Measurements from ENCODE around the gene DMD.
"Not testable (repeated sequence)": the region's sequence is repeated elsewhere in the genome, so short reads cannot be mapped to it uniquely, and the experiment has no call there.

Gene DMD

DNA sequence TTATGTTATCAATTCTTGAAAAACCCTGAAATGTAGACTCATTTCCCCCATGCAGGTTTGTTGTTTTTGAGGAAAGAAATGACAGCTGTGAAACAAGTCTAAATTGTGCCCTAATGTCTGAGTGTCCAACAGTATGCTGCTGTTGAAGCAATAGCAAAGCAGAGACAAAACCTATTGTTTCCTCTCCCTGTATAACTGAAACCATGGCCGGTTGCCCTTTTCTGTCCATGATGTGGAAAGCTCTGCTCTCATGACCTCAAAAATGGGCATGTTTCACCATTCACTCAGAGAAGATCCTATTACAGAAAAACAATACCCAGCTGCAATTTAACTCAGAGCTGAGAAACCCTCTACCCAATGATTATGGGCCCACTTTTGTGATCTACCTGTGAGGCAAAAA, 1826.9 kb downstream of the DMD start:
- in situ Hi-C loops (cut with MboI; ENCODE audit: low sequenced_read_pairs), result no loop called here

DNA sequence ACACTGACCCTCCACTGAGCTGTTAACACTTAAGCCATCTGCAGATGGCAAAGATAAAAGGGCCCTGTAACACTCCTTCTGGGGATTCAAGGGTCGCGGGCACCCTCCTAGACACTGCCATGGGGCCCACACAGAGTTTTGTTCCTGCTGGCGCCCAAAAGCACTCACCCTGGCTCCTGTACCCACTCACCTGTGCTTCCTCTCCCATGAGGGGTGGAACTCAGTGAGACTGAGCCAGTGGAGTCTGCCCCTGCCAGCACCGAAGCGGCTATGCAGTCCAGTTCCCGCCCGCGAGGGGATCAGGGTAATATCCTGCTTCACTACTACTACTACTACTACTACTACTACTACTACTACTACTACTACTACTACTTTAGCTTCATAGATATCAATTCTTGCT, 1827.4 kb downstream of the DMD start:
- in situ Hi-C loops (cut with MboI; ENCODE audit: low sequenced_read_pairs), result no loop called here

DNA sequence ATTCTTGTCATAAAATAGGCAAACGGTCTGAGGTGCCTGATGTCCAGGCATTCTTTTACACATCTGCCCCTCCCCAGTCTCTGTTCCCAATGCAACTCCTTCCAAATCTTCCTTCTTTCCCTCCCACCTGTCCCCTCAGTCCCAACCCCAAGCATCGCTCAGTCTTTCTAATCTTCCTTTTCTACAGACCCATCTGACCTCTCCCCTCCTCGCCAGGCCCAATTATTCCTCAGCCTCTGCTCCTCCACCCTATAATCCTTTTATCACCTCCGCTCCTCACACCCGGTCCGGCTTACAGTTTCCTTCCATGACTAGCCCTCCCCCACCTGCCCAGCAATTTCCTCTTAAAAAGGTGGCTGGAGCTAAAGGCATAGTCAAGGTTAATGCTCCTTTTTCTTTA, 1832.4 kb downstream of the DMD start:
- in situ Hi-C loops (cut with MboI; ENCODE audit: low sequenced_read_pairs), result not testable (repeated sequence)

- in situ Hi-C loops (cut with MboI; ENCODE audit: low sequenced_read_pairs), result not testable (repeated sequence)
These were observed 1833.5 kb downstream of the DMD start for GRCh38 chrX:31377821-31378220.

DNA sequence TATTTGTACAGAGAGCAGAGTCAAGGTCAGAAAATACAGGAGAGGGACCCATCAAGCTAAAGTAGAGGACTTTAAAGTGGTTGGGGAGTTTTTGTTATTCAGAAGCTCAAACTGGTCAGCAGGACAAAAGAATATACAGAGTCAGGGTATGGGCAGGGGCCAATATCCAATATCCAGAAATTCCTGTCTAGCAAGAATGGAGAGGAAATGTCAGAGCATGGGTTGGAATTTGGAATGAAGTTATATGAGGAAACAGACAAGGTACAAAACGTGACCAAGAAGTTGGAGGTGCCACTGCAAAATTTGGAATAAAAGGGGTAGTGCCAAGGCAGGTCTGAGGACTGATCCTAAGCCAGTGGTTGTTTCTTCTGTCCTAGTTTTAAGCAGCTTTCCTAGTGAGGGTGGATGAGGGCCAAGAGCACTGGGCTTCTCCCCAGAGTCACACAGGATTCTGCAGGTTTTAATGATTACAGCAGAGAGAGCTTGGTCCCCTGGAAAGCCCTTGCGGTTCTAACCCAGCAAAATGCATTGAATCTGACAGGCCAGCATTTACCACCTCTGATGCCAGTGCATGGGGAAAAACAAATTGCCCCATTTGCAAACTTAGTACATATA, 1834.8 kb downstream of the DMD start:
- in situ Hi-C loops (cut with MboI; ENCODE audit: low sequenced_read_pairs), result no loop called here

DNA sequence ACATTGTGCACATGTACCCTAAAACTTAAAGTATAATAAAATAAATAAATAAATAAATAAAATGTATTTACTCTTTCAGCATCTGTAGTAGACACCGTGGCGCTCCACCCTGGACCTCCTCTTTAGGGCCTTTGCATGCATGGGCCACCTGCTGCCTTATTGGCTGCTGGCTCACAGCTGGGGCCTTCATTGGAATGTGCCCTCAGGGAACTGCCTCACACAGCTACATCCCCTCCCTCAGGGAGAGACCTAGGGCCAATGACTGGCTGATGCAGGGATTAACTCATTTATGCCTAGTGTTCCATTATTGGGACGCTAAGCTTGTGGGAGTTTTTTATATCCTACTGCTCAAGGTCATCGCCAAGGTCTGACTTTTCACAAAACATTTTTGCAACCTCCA, 1836.6 kb downstream of the DMD start:
- in situ Hi-C loops (cut with MboI; ENCODE audit: low sequenced_read_pairs), result no loop called here

DNA sequence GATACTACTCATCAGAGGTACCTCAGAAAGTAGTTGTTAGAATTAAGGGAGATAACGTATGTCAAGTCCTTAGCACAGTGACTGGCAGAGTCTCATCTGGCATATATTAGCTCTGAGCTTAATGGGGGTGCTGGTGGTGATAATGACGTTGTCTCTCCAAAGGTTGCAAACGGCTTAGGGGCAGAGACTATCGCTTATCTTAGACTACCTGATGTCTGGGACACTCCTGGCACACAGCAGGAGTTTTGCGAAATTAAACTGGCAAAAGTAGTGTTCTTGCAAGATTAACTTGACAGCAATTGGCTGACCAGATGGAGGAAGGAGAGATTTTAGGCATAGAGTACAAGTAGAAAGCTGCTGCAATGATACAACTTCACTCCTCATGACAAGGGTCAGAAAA, 1839.4 kb downstream of the DMD start:
- in situ Hi-C loops (cut with MboI; ENCODE audit: low sequenced_read_pairs), result no loop called here

DNA sequence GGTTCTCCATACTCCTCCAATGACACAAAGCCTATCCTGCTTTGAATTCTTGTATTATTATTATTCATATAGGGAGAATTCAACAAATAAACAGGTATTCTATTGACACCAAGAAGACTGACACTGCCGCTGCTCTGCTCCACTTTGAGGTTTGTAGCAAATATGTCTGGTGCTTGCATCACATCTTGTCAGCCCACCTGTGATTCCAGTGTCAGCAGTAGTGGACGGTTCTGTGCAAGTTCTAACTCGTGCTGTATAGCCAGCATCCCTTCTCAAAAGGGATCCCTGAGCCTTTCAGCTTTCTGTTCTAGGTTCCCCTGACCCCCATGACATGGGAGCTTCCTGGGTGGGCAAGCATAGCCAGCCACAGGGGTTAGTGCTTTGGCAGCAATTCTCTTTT, 1843.5 kb downstream of the DMD start:
- in situ Hi-C loops (cut with MboI; ENCODE audit: low sequenced_read_pairs), result no loop called here

GRCh38 chrX:31366041-31366440, 1845.3 kb downstream of the DMD start:
- in situ Hi-C loops (cut with MboI; ENCODE audit: low sequenced_read_pairs), result no loop called here

DNA sequence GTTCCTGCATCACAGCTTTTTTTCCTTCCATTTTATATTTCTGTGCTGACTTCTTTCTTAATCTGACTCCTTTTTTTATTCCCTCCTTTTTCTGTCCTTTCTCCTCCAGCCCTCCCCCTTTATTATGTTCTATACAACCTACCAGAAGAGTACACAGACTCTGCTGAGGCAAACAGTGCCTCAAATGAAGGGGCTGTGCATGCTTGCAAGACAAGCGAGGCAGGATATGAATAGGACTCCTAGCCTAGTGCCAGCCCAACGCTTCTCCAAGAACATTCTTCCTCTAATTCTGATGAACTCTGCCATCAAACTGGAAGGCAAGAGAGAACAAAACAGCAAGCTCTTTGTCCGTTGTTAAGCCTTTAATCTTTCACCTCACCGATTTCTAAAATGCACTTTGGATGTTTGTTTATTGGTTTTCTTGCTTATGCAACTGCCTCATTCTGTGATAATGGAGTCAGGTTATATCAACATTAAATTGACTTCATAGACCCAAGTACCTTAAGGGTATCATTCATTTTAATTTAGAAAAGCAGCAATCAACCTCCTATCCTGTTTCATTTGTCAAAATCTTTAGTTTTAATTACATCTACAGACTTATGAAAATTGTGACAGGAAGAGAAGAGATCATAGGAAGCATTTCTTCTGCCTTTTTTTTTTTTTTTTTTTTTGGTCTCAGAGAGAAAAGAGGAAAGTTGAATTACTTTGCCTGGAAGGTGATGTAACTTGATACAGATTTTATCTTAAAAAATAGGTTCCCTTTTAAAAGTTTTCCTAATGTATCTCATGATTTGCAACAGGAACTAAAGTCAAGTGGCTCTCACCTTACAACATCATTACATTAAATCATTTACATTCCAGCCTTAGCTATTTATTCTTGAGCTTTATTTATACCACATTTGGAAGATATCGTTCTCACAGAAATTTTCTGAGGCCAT, 1854.8 kb downstream of the DMD start:
- in situ Hi-C loops (cut with MboI; ENCODE audit: low sequenced_read_pairs), result no loop called here

- in situ Hi-C loops (cut with MboI; ENCODE audit: low sequenced_read_pairs), result no loop called here
These were observed 1856.0 kb downstream of the DMD start for GRCh38 chrX:31355206-31355955.

DNA sequence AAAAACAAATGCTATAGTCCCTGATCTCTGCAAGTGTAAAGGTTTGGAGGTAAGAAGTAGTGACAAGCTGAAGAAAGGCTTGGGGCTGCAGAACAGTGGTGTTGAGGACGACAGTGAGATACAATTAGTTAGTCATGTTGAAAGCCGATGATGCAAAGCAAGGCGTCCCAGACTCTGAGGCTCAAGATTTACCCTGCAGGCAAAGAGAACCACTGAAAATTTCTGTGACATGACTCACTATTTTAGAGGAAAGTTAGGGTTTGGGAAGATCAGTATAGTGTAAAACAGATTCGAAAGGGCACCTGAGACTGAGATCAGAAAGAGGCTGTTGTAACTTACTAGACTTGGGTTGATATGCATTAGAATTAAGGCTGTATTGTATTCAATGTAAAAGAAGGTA, 1858.3 kb downstream of the DMD start:
- in situ Hi-C loops (cut with MboI; ENCODE audit: low sequenced_read_pairs), result no loop called here

DNA sequence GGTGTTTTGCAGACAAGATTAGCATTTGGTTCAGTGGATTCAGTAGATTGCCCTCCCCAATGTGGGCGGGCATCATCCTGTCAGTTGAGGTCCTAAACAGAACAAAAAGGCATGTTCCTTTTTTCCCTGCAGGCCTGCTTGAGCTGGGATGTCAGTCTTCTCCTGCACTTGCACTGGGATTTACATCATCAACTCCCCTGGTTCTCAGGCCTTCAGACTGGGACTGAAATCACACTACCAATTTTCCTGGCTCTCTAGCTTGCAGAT, 1860.6 kb downstream of the DMD start:
- in situ Hi-C loops (cut with MboI; ENCODE audit: low sequenced_read_pairs), result no loop called here

DNA sequence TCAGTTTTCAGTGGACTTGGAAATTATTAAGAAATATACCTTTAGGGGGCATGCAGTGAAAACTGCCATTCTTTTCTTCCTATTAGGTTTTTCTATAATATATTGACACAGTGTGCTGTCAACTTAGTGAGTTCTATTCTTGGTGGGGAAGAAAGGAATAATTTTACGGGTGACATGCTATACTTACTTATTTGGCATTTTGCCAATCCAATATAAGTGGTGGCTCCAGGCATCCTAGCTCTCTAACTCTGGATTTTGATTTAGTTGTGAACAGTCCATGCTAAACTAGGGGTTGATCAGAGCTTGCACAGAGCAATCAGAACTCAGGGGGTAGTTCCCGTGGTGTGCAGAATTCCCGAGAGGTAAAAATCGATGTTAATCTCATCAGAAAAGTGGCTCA, 1861.8 kb downstream of the DMD start:
- in situ Hi-C loops (cut with MboI; ENCODE audit: low sequenced_read_pairs), result no loop called here

DNA sequence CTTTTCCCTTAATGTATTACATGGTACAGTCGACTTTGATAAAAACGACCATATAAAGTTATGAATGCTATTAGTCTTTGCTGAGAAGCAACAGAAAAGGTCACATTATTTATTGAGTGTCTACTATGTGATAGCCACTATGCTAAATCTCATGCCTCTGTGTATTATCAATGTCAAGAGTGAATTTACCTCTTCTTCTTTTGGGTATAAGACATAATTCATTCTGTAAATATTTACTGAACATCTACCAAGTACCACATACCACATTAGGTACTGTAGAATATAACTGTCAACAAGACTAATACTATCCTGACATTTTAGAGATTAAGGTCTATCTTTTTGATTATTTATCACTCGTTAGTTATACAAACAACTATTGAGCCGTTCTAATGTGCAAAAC, 1870.8 kb downstream of the DMD start:
- in situ Hi-C loops (cut with MboI; ENCODE audit: low sequenced_read_pairs), result no loop called here

DNA sequence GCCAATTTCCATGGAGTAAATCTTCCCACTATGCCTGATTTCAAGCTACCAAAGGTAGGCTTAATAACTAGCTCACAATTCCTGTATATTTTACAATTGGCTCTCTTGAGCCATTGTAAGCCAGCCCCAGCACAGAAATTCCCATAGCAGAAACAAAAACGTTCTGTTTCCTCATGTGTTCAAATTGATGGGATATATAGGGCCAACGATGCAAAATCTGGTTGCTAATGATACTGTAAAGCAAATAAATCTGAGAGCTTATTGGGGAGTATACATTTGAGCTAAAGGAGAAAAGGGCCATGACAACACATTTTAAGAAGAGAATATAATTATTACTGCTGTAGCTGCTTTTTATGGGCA, 1872.4 kb downstream of the DMD start:
- in situ Hi-C loops (cut with MboI; ENCODE audit: low sequenced_read_pairs), result no loop called here

GRCh38 chrX:31337332-31337731, 1874.0 kb downstream of the DMD start:
- in situ Hi-C loops (cut with MboI; ENCODE audit: low sequenced_read_pairs), result no loop called here

DNA sequence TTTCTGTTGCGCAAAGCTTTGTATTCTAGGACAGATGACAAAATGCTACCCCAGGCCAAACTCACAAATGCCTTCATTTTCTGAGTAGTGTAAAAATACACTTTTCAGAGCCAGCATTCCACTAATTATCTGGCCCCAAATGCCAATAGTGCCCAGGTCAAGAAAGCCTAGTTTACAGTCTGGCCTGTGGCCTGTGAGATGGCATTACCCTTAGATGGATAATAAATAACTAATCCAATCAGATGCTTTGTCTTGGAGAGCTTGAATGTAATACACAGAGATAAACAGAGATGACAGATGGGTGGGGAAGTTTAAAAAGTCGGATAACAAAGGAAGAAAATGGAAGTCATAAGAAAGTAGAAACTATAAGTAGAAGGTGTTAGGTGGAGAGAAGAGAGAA, 1874.9 kb downstream of the DMD start:
- in situ Hi-C loops (cut with MboI; ENCODE audit: low sequenced_read_pairs), result no loop called here

DNA sequence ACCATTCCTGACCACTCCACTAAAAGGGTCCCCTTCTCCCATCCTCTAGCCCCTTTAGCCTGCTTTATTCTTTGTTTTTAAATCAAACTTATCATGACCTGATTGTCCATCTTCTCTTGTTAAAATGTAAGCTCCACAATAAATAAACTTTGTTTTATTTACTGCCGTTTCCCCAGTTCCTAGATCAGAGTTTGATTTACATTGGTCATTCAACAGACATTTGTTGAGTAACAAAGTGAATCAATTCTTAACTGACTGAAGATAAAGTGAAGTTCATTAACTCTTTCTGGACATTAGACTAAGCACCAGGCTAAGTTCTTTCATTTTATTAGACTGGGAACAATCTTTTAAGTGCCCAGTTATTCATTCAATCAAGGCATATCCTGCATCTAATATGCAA, 1876.4 kb downstream of the DMD start:
- in situ Hi-C loops (cut with MboI; ENCODE audit: low sequenced_read_pairs), result no loop called here

DNA sequence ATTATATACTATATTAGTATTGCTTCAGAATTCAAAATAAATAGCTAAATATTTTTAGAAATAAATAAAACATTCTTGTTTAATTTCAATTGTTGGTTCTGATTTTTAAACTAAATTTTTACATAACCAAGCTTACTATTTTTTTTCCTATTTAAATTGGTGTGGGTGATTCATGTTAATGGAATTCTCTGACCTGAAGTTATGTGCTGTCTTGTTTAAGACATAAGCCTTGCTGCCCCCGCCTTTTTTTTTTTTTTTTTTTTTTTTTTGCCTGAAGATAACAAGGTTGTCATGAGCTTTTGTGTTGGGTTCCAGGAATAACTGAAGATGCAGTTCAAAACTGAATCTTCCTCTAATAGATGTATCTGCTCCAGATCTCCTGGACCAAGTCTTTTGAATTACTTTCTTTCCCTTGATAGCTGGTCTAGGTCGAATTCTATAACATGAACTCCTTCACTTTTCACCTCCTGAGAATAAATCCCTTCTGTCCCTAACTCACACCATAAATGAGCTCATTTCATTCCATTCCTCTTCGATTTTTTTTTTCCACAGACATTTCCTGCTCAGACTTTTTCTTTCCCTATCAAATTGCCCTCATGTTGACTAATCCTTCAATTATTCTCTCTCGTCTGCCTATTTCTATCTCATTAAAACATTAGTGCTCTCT, 1878.1 kb downstream of the DMD start:
- in situ Hi-C loops (cut with MboI; ENCODE audit: low sequenced_read_pairs), result no loop called here

DNA sequence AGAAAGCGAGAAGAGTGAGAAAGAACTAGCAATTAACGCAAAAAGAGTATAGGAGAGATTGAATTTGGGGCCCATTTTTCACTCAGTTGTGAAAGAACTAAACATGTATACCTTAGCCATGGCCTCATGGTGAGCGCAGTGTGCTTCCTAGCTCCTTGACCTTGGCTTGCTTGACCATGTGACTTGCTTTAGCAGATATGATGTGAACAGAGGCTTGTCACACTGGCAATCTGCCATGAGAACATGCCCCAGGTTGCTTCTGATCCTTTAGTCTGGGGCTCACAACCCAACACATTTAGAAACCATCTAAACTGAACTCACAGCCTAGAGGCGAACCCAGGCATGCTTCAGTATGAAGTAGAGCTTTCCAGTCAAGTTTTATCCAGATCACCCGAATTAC, 1879.4 kb downstream of the DMD start:
- in situ Hi-C loops (cut with MboI; ENCODE audit: low sequenced_read_pairs), result no loop called here

DNA sequence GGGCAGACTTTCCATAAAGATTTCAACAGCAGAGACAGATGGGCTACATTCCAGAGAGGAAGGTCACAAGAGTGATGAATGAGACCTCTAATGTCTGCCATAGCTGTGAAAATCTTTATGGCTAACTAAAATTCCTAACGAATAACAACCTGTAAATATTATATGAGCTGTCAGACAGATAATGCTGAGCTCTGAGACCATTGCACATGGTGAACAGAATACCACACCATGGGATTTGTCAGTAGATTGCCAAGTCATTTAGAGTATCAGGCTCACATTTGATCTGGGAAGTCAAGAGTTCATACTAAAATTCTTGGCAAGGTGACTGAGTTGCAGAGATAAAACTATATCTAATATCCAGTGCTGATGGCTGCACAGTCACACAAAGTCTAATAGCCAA, 1880.3 kb downstream of the DMD start:
- in situ Hi-C loops (cut with MboI; ENCODE audit: low sequenced_read_pairs), result no loop called here
